C4-2B (cell line): Measurements from ENCODE around the gene CYP4F3.

Experiments
- CTCF ChIP-seq: fragments of 450-650 bp; conservative IDR thresholded peaks from 2 replicates; pipeline ENCODE4 v1.5.1; 2017; ENCODE audit warnings: mild to moderate bottlenecking
- ZFX ChIP-seq: fragments of 450-650 bp; IDR thresholded peaks from 2 replicates; pipeline ENCODE4 v1.6.1; 2017

GRCh38 chr19:15618321-15618720, 22.4 kb upstream of the CYP4F3 start:
- TF ChIP-seq CTCF (no peak), ZFX (no peak)
